Gastrocnemius medialis (tissue), 4 donors: Measurements from ENCODE around the gene MEGF11. TPM values are rescaled to one million over a fixed set of nuclear protein-coding genes. Genes with fewer than 3 reads are reported as not detected.
"Not testable (repeated sequence)": the region's sequence is repeated elsewhere in the genome, so short reads cannot be mapped to it uniquely, and the experiment has no call there.

Experiments
- ATAC-seq, 2 donors: fragments of 150-250 bp; one replicate each; pipeline ENCODE4 v1.9.1; 2016
- DNase-seq, 2 donors: peaks; one replicate each; pipeline ENCODE4 v3.0.0-alpha.2; 2019
- H3K27ac ChIP-seq, 4 donors: fragments of 200-600 bp; sonication (generic); 1 replicate in 1 of 4; 2 replicates in 3 of 4; pipeline ENCODE4 v1.5.1; 2016 to 2018; ENCODE audit warnings: mild to moderate bottlenecking in 2 of 4, moderate library complexity in 1 of 4
- H3K27me3 ChIP-seq, 3 donors: fragments of 200-600 bp; sonication (generic) in 2 of 3; 1 replicate in 1 of 3; 2 replicates in 2 of 3; pipeline versions ENCODE4 v1.5.1 to v1.6.0; 2016 to 2019; ENCODE audit warnings: mild to moderate bottlenecking in 1 of 3, moderate library complexity in 1 of 3
- H3K36me3 ChIP-seq, 2 donors: fragments of 200-600 bp; sonication (generic) in 1 of 2; one replicate each; pipeline ENCODE4 v1.5.1; 2017 to 2018
- H3K4me1 ChIP-seq, 2 donors: fragments of 200-600 bp; sonication (generic) in 1 of 2; one replicate each; pipeline ENCODE4 v1.5.1; 2016 to 2017; ENCODE audit warnings: mild to moderate bottlenecking in 2 of 2
- H3K4me3 ChIP-seq, 4 donors: fragments of 200-600 bp; sonication (generic) in 3 of 4; 1 replicate in 1 of 4; 2 replicates in 3 of 4; pipeline ENCODE4 v1.5.1; 2016 to 2019; ENCODE audit warnings: mild to moderate bottlenecking in 2 of 4
- H3K9me3 ChIP-seq, 3 donors: fragments of 200-600 bp; sonication (generic) in 2 of 3; 1 replicate in 1 of 3; 2 replicates in 2 of 3; pipeline ENCODE4 v1.5.1; 2016 to 2019
- POLR2A ChIP-seq, 2 donors: fragments of 450-650 bp; IDR thresholded peaks; one replicate each; pipeline ENCODE4 v1.6.1; 2017; ENCODE audit warnings: antibody characterized with exemption in 2 of 2, mild to moderate bottlenecking in 2 of 2, moderate library complexity in 2 of 2
- in situ Hi-C, 4 donors: fragments of 200-750 bp; cut with MboI; loops; one replicate each; pipeline versions ENCODE4 v1.15.0 to v1.8.0; 2017; ENCODE audit warnings: low sequenced_read_pairs in 4 of 4
- intact Hi-C: fragments of 100-400 bp; cut with DNase I; formaldehyde crosslinking; loops from one replicate; pipeline ENCODE4 v1.15.1; 2023; ENCODE audit warnings: low total_unique reads
- total RNA-seq, 4 donors: library from RNA; depleted of rRNA; stranded (reverse); fragments of >200 nt; gene quantifications; one replicate each; pipeline versions ENCODE4 v1.1.0 to v1.2.3, GENCODE V29; 2016
- TF ChIP-seq, protein P1 (sequence below), 5 experiments: fragments of 450-650 bp in 3 of 5; fragments of 200-600 bp in 2 of 5; sonication (generic) in 2 of 5; IDR thresholded peaks in 4 of 5; conservative IDR thresholded peaks in 1 of 5; 1 replicate in 4 of 5; 2 replicates in 1 of 5; pipeline ENCODE4 v1.5.1; 2016 to 2019; ENCODE audit warnings: antibody characterized with exemption in 5 of 5, mild to moderate bottlenecking in 3 of 5, moderate library complexity in 3 of 5

Gene MEGF11
- total RNA-seq, 4 donors from 2014 or later = not detected

DNA sequence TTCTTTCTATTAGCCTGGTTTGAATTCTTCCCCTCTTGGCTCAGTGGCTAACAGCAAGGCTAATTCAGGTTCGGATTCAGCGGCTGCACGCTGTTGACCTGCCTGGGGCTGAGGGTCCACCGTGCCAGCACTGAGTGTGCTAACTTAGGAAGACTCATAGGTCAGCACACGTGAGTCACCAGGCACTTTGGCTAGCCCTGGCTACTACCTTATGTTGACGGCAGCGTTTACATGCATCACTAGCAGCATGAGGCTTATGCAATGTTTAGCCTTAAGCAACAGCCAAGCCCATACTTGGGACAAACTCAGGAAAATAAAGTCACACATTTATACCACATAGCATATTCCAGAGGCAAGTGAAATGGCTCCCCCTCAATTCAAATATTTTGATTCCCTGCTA is 246.6 kb downstream of the MEGF11 start:
- intact Hi-C loops (no loop called here), in situ Hi-C loops (no loop called here)
- no peak for DNase-seq
- Histone ChIP-seq H3K36me3 (no peaks in the 10 kb centered on the region), H3K4me3 (no peak overlapping the region), H3K27me3 (peaks cover 0 to 8% (median 0%) of the 10 kb centered on the region in 3 donors), H3K9me3 (no peaks in the 10 kb centered on the region), H3K4me1 (no peaks in the 10 kb centered on the region), H3K27ac (no peak overlapping the region)
- peak in 1 of 2 donors; percentile 23 for ATAC-seq
- TF ChIP-seq, protein P1, sequence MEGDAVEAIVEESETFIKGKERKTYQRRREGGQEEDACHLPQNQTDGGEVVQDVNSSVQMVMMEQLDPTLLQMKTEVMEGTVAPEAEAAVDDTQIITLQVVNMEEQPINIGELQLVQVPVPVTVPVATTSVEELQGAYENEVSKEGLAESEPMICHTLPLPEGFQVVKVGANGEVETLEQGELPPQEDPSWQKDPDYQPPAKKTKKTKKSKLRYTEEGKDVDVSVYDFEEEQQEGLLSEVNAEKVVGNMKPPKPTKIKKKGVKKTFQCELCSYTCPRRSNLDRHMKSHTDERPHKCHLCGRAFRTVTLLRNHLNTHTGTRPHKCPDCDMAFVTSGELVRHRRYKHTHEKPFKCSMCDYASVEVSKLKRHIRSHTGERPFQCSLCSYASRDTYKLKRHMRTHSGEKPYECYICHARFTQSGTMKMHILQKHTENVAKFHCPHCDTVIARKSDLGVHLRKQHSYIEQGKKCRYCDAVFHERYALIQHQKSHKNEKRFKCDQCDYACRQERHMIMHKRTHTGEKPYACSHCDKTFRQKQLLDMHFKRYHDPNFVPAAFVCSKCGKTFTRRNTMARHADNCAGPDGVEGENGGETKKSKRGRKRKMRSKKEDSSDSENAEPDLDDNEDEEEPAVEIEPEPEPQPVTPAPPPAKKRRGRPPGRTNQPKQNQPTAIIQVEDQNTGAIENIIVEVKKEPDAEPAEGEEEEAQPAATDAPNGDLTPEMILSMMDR (IDR thresholded peaks at IDR 0.05 in 4 of 5, conservative IDR thresholded peaks at IDR 0.05 in 1 of 5) = no peak
- TF ChIP-seq POLR2A (IDR thresholded peaks at IDR 0.05) = no peak

DNA sequence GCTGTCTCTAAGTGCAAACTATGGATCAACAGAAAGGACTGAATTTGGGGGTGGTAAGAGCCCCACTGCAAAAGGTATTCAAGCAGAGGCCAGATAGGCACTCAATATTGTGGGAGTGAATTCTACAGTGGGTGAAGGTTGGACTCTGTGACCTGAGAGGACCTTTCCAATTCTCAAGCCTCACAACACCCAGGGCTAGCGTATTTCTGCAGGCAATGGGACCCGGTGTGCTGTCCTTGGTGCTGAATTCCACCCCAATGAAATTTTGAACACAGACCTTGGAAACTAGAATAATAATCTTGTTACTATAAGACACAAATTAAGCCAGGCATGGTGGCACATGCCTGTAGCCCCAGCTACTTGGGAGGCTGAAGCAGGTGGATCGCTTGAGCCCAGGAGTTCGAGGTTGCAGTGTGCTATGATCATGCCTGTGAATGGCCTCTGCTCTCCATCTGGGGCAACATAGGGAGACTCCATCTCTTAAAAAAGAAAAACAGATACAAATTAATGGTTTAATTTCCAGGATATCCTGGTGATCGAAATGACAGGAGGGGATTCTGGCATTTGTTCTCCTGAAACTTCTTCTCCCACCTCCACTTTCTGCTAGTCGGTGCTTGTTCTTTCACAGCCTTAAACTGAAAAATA is 248.8 kb downstream of the MEGF11 start:
- Histone ChIP-seq H3K27me3 (peaks cover 0 to 8% (median 0%) of the 10 kb centered on the region in 3 donors), H3K27ac (no peak overlapping the region), H3K4me1 (no peaks in the 10 kb centered on the region), H3K9me3 (no peaks in the 10 kb centered on the region), H3K36me3 (no peaks in the 10 kb centered on the region), H3K4me3 (no peak overlapping the region)
- ATAC-seq (no peak), DNase-seq (no peak)
- in situ Hi-C loops = no loop called here
- intact Hi-C loops = no loop called here
- TF ChIP-seq, protein P1 (IDR thresholded peaks at IDR 0.05 in 4 of 5, conservative IDR thresholded peaks at IDR 0.05 in 1 of 5) = no peak

DNA sequence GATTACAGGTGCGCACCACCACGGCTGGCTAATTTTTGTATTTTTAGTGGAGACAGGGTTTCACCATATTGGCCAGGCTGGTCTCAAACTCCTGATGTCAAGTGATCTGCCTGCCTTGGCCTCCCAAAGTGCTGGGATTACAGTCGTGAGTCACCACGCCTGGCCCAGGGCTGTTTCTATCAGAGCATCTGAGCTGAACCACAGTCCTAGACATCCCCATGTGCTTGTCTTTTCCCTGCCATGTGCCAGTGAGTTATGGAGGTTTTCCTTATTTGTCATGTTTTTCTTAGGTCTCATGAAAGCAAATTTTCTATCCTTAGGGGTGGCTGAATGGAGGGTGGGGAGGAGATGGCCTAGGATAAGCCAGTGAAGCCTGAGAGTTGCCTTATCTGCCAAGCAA is 250.4 kb downstream of the MEGF11 start:
- H3K9me3 ChIP-seq, intact Hi-C loops, H3K36me3 ChIP-seq, DNase-seq, ATAC-seq, in situ Hi-C loops, H3K4me1 ChIP-seq, H3K27me3 ChIP-seq, H3K27ac ChIP-seq, H3K4me3 ChIP-seq: not testable (repeated sequence)

DNA sequence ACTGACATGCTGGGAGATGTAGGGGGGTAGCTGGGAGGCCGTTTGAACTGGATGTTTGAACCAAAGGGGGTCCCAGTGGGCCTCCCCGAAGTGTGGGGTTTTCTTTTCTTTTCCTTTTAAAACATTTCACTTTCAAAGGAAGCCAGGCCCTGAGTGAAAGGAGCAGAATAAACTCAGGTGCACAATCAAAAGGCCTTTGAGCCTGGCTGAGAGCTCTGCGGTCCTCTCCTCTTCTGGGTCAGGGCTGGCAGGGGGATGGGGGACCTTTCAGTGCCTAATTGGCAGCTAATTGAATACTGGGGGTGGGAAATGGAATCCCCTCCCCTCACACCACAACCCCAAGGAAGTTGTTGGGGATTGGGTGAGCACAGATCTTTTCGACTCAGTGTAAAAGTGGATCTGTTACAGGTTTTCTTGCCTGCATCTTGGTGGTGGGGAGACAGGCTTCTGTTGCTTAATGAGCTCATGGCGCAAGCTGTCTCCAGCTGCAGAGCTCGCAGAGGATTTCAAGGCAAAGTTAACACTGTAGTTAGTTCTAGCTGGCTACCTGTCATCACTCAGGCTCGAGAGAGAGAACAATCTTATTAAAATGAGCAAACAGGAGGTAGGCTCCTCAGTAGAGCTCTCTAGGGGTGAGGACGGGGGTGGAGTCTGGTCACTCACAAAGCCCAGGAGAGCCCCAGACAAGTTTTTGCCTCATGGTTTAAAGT is 251.7 kb downstream of the MEGF11 start:
- Histone ChIP-seq H3K4me3 (no peak overlapping the region), H3K9me3 (no peaks in the 10 kb centered on the region), H3K27me3 (peaks cover 0 to 3% (median 0%) of the 10 kb centered on the region in 3 donors), H3K4me1 (no peaks in the 10 kb centered on the region), H3K36me3 (no peaks in the 10 kb centered on the region), H3K27ac (no peak overlapping the region)
- DNase-seq (no peak), ATAC-seq (no peak)
- intact Hi-C loops = no loop called here
- in situ Hi-C loops = no loop called here
- TF ChIP-seq POLR2A (IDR thresholded peaks at IDR 0.05) = no peak
- TF ChIP-seq, protein P1 (IDR thresholded peaks at IDR 0.05 in 4 of 5, conservative IDR thresholded peaks at IDR 0.05 in 1 of 5) = no peak

DNA sequence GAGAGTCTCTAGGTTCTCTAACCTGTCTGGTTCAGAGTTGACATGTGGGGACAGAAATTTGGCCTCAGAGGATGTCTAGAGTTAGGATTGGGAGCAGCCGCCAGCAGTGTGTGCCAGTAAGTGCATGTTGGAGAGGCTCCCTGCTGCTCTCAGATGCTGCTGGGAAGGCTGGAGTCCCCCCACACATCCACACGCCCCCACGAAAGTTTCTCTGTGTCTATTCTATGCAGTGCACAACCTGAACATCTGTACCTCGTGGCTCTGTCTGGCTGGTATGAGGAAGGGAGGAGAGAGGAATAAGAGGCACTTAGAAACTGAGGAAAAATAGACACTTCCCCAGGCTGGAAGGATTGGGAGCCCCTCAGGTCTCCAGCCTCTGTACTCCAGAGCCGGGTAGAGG is 252.5 kb downstream of the MEGF11 start:
- DNase-seq = no peak
- ATAC-seq = no peak
- H3K27ac ChIP-seq = no peak overlapping the region
- no peaks in the 10 kb centered on the region for H3K36me3 ChIP-seq
- no peak for TF ChIP-seq POLR2A (IDR thresholded peaks at IDR 0.05)
- TF ChIP-seq, protein P1 (IDR thresholded peaks at IDR 0.05 in 4 of 5, conservative IDR thresholded peaks at IDR 0.05 in 1 of 5) = no peak
- H3K4me1 ChIP-seq = no peaks in the 10 kb centered on the region
- in situ Hi-C loops = no loop called here
- H3K27me3 ChIP-seq = no peaks in the 10 kb centered on the region
- H3K9me3 ChIP-seq = no peaks in the 10 kb centered on the region
- intact Hi-C loops = no loop called here
- no peak overlapping the region for H3K4me3 ChIP-seq
